ENCODE results near the gene MCEMP1. TPM values are rescaled to one million over a fixed set of nuclear protein-coding genes. Genes with fewer than 3 reads are reported as not detected.

Gene MCEMP1
- total and polyA plus RNA-seq, 2 of the 13 experiments (the other 11 are each of a cell fraction or from before 2014, with no cell fraction given) = not detected

- Histone ChIP-seq H3K9ac (ENCODE audit: insufficient read depth, low read depth, low read length) (no peak overlapping the region), H2AFZ (ENCODE audit: low read length) (no peak overlapping the region), H3K9me3 (ENCODE audit: low read length) (no peaks in the 10 kb centered on the region), H3K79me2 (ENCODE audit: insufficient read depth, low read length) (no peaks in the 10 kb centered on the region), H3K36me3 (replicated peaks in 1 of 2; ENCODE audit: control insufficient read depth in 1 of 2, insufficient read depth in 2 of 2, low read length in 2 of 2) (no peaks in the 10 kb centered on the region), H3K27me3 (ENCODE audit: control insufficient read depth in 1 of 2, insufficient read depth in 2 of 2, low read length in 2 of 2) (peaks cover 1 to 31% of the 10 kb centered on the region in 2 experiments; a peak in 3 of 5 replicates), H3K4me1 (ENCODE audit: insufficient read depth, low read length) (no peaks in the 10 kb centered on the region), H4K20me1 (ENCODE audit: insufficient read depth, low read length) (no peaks in the 10 kb centered on the region), H3K4me3 (replicated peaks in 1 of 3; ENCODE audit: insufficient read depth in 1 of 3, low read depth in 2 of 3, low read length in 3 of 3) (no peak overlapping the region), H3K27ac (ENCODE audit: extremely low read length, insufficient read depth, low read length) (no peak overlapping the region), H3K4me2 (ENCODE audit: low read depth, low read length) (no peak overlapping the region)
- TF ChIP-seq PCBP1 (IDR thresholded peaks at IDR 0.05; ENCODE audit: borderline replicate concordance, low read depth, low read length) (no peak), ZNF138 (CRISPR knock-in tag; IDR thresholded peaks at IDR 0.05; ENCODE audit: low read depth) (no peak), NBN (conservative IDR thresholded peaks at IDR 0.05) (no peak), PLRG1 (conservative IDR thresholded peaks at IDR 0.05) (no peak), ZNF704 (CRISPR knock-in tag; IDR thresholded peaks at IDR 0.05; ENCODE audit: borderline replicate concordance) (no peak), ZNF652 (CRISPR knock-in tag; IDR thresholded peaks at IDR 0.05; ENCODE audit: borderline replicate concordance, low read depth) (no peak), ZSCAN5A (CRISPR knock-in tag; IDR thresholded peaks at IDR 0.05; ENCODE audit: borderline replicate concordance) (no peak), SIN3A (IDR thresholded peaks at IDR 0.05; ENCODE audit: borderline replicate concordance, low read depth, low read length) (no peak), ZSCAN25 (CRISPR knock-in tag; IDR thresholded peaks at IDR 0.05) (no peak), ONECUT2 (CRISPR knock-in tag; IDR thresholded peaks at IDR 0.05) (no peak)
- no TSS peak for BruUV-seq (replicated peaks)
- FAIRE-seq (no peak), ATAC-seq (no peak), DNase-seq (ENCODE audit: low spot score) (no peak)
- CTCF ChIA-PET (ENCODE audit: low intra/inter-chr PET ratio, low total read pairs) = no interaction called here
- POLR2A ChIA-PET = no interaction called here
- intact Hi-C loops (cut with micrococcal nuclease; ENCODE audit: unreplicated experiment) = no loop called here
- in situ Hi-C loops (cut with HindIII; ENCODE audit: extremely low pct_ligation_motif_present, low pct_unique_long_range_greater_than_20kb) = no loop called here
- WGBS (ENCODE audit: low lambda C conversion rate) = 0% methylated on average over 2 of the region's 16 CpGs
Measured at GRCh38 chr19:7729211-7729610, 52.3 kb downstream of the MCEMP1 start.

Other genes with a start within 250 kb of the MCEMP1 start
- gene PEX11G, start 188.1 kb upstream of the MCEMP1 start, total RNA-seq (2016; rRNA removed; fragmentation: Illumina TruSeq; extraction: Trizol) = not detected in 2 replicates
- gene PEX11G, start 188.1 kb upstream of the MCEMP1 start, polyA plus RNA-seq (2011; rRNA removed) = not detected in 2 replicates
- 6.4 and 9.1 TPM in 2 replicates for gene ZNF358, start 161.0 kb upstream of the MCEMP1 start, total RNA-seq (2016; rRNA removed; fragmentation: Illumina TruSeq; extraction: Trizol)
- 36.3 and 37.0 TPM in 2 replicates for gene ZNF358, start 161.0 kb upstream of the MCEMP1 start, polyA plus RNA-seq (2011; rRNA removed)
- 1.9 and 3.4 TPM in 2 replicates for gene MCOLN1, start 154.5 kb upstream of the MCEMP1 start, total RNA-seq (2016; rRNA removed; fragmentation: Illumina TruSeq; extraction: Trizol)
- 11.6 and 15.7 TPM in 2 replicates for gene MCOLN1, start 154.5 kb upstream of the MCEMP1 start, polyA plus RNA-seq (2011; rRNA removed)
- 11.1 and 28.2 TPM in 2 replicates for gene PNPLA6, start 141.4 kb upstream of the MCEMP1 start, total RNA-seq (2016; rRNA removed; fragmentation: Illumina TruSeq; extraction: Trizol)
- gene PNPLA6, start 141.4 kb upstream of the MCEMP1 start, polyA plus RNA-seq (2011; rRNA removed) = 24.9 and 28.4 TPM in 2 replicates
- 9.1 and 11.8 TPM in 2 replicates for gene CAMSAP3, start 81.2 kb upstream of the MCEMP1 start, total RNA-seq (2016; rRNA removed; fragmentation: Illumina TruSeq; extraction: Trizol)
- gene CAMSAP3, start 81.2 kb upstream of the MCEMP1 start, polyA plus RNA-seq (2011; rRNA removed) = 10.8 and 16.8 TPM in 2 replicates
- 6.2 and 8.6 TPM in 2 replicates for gene XAB2, start 47.5 kb upstream of the MCEMP1 start, total RNA-seq (2016; rRNA removed; fragmentation: Illumina TruSeq; extraction: Trizol)
- gene XAB2, start 47.5 kb upstream of the MCEMP1 start, polyA plus RNA-seq (2011; rRNA removed) = 23.9 and 28.4 TPM in 2 replicates
- gene PET100, start 47.3 kb upstream of the MCEMP1 start, total RNA-seq (2016; rRNA removed; fragmentation: Illumina TruSeq; extraction: Trizol) = 59.9 and 66.5 TPM in 2 replicates
- 20.0 and 22.3 TPM in 2 replicates for gene PET100, start 47.3 kb upstream of the MCEMP1 start, polyA plus RNA-seq (2011; rRNA removed)
- 0.80 TPM in 1 of 2 replicates, not detected in the other for gene PCP2, start 43.4 kb upstream of the MCEMP1 start, total RNA-seq (2016; rRNA removed; fragmentation: Illumina TruSeq; extraction: Trizol)
- gene PCP2, start 43.4 kb upstream of the MCEMP1 start, polyA plus RNA-seq (2011; rRNA removed) = 0.62 and 0.82 TPM in 2 replicates
- gene STXBP2, start 40.0 kb upstream of the MCEMP1 start, total RNA-seq (2016; rRNA removed; fragmentation: Illumina TruSeq; extraction: Trizol) = 17.8 and 22.8 TPM in 2 replicates
- gene STXBP2, start 40.0 kb upstream of the MCEMP1 start, polyA plus RNA-seq (2011; rRNA removed) = 40.1 and 48.7 TPM in 2 replicates
- not detected in 2 replicates for gene RETN, start 8.0 kb upstream of the MCEMP1 start, total RNA-seq (2016; rRNA removed; fragmentation: Illumina TruSeq; extraction: Trizol)
- not detected in 2 replicates for gene RETN, start 8.0 kb upstream of the MCEMP1 start, polyA plus RNA-seq (2011; rRNA removed)
- 74.8 and 78.7 TPM in 2 replicates for gene TRAPPC5, start 3.7 kb downstream of the MCEMP1 start, total RNA-seq (2016; rRNA removed; fragmentation: Illumina TruSeq; extraction: Trizol)
- 38.5 and 53.6 TPM in 2 replicates for gene TRAPPC5, start 3.7 kb downstream of the MCEMP1 start, polyA plus RNA-seq (2011; rRNA removed)
- not detected in 2 replicates for gene FCER2, start 25.0 kb downstream of the MCEMP1 start, total RNA-seq (2016; rRNA removed; fragmentation: Illumina TruSeq; extraction: Trizol)
- not detected in 2 replicates for gene FCER2, start 25.0 kb downstream of the MCEMP1 start, polyA plus RNA-seq (2011; rRNA removed)
- gene CLEC4G, start 55.0 kb downstream of the MCEMP1 start, total RNA-seq (2016; rRNA removed; fragmentation: Illumina TruSeq; extraction: Trizol) = not detected in 2 replicates
- gene CLEC4G, start 55.0 kb downstream of the MCEMP1 start, polyA plus RNA-seq (2011; rRNA removed) = not detected in 2 replicates
- gene CD209, start 70.4 kb downstream of the MCEMP1 start, total RNA-seq (2016; rRNA removed; fragmentation: Illumina TruSeq; extraction: Trizol) = not detected in 2 replicates
- not detected in 2 replicates for gene CD209, start 70.4 kb downstream of the MCEMP1 start, polyA plus RNA-seq (2011; rRNA removed)
- not detected in 2 replicates for gene CLEC4M, start 86.2 kb downstream of the MCEMP1 start, total RNA-seq (2016; rRNA removed; fragmentation: Illumina TruSeq; extraction: Trizol)
- gene CLEC4M, start 86.2 kb downstream of the MCEMP1 start, polyA plus RNA-seq (2011; rRNA removed) = 0.07 TPM in 1 of 2 replicates, not detected in the other
- 1.3 and 1.7 TPM in 2 replicates for gene EVI5L, start 153.1 kb downstream of the MCEMP1 start, total RNA-seq (2016; rRNA removed; fragmentation: Illumina TruSeq; extraction: Trizol)
- 2.4 and 3.1 TPM in 2 replicates for gene EVI5L, start 153.1 kb downstream of the MCEMP1 start, polyA plus RNA-seq (2011; rRNA removed)
- 0.07 TPM in 2 replicates for gene PRR36, start 197.3 kb downstream of the MCEMP1 start, total RNA-seq (2016; rRNA removed; fragmentation: Illumina TruSeq; extraction: Trizol)
- gene PRR36, start 197.3 kb downstream of the MCEMP1 start, polyA plus RNA-seq (2011; rRNA removed) = 0.17 TPM in 2 replicates
- gene LRRC8E, start 211.4 kb downstream of the MCEMP1 start, total RNA-seq (2016; rRNA removed; fragmentation: Illumina TruSeq; extraction: Trizol) = 4.0 and 8.0 TPM in 2 replicates
- 10.3 and 14.6 TPM in 2 replicates for gene LRRC8E, start 211.4 kb downstream of the MCEMP1 start, polyA plus RNA-seq (2011; rRNA removed)
- gene MAP2K7, start 226.8 kb downstream of the MCEMP1 start, total RNA-seq (2016; rRNA removed; fragmentation: Illumina TruSeq; extraction: Trizol) = 8.7 and 10.8 TPM in 2 replicates
- 9.0 and 14.8 TPM in 2 replicates for gene MAP2K7, start 226.8 kb downstream of the MCEMP1 start, polyA plus RNA-seq (2011; rRNA removed)
- gene TGFBR3L, start 237.7 kb downstream of the MCEMP1 start, total RNA-seq (2016; rRNA removed; fragmentation: Illumina TruSeq; extraction: Trizol) = 0.83 and 1.0 TPM in 2 replicates
- 0.14 and 0.20 TPM in 2 replicates for gene TGFBR3L, start 237.7 kb downstream of the MCEMP1 start, polyA plus RNA-seq (2011; rRNA removed)
- gene SNAPC2, start 243.2 kb downstream of the MCEMP1 start, total RNA-seq (2016; rRNA removed; fragmentation: Illumina TruSeq; extraction: Trizol) = 9.5 and 10.2 TPM in 2 replicates
- gene SNAPC2, start 243.2 kb downstream of the MCEMP1 start, polyA plus RNA-seq (2011; rRNA removed) = 12.7 and 14.9 TPM in 2 replicates
- gene CTXN1, start 249.0 kb downstream of the MCEMP1 start, total RNA-seq (2016; rRNA removed; fragmentation: Illumina TruSeq; extraction: Trizol) = 0.11 and 0.36 TPM in 2 replicates
- 0.12 TPM in 1 of 2 replicates, not detected in the other for gene CTXN1, start 249.0 kb downstream of the MCEMP1 start, polyA plus RNA-seq (2011; rRNA removed)

Measured in HepG2 (cell line).